Right lobe of liver (tissue), 6 donors: ENCODE results near the gene B4GALT2. TPM values are rescaled to one million over a fixed set of nuclear protein-coding genes. Genes with fewer than 3 reads are reported as not detected.

Experiments
- ATAC-seq, 4 donors: fragments of 200-7000 bp; cut with Tn5 transposase; one replicate each; pipeline ENCODE4 v1.9.1; 2020; ENCODE audit warnings: mild to moderate bottlenecking in 4 of 4, moderate library complexity in 4 of 4
- DNase-seq, 3 donors: peaks; one replicate each; pipeline ENCODE4 v3.0.0-alpha.2; 2020
- H3K27ac ChIP-seq, 3 donors: fragments of 200-600 bp; one replicate each; pipeline ENCODE4 v1.8.0; 2022
- H3K27me3 ChIP-seq, 2 donors: fragments of 200-600 bp; one replicate each; pipeline ENCODE4 v1.8.0; 2022
- H3K36me3 ChIP-seq, 4 donors: fragments of 200-600 bp; sonication (generic) in 1 of 4; one replicate each; pipeline versions ENCODE4 v1.5.1 to v1.8.0; 2017 to 2022; ENCODE audit warnings: control low read depth in 1 of 4
- H3K4me1 ChIP-seq, 4 donors: fragments of 200-600 bp; sonication (generic) in 1 of 4; one replicate each; pipeline versions ENCODE4 v1.5.1 to v1.8.0; 2017 to 2022; ENCODE audit warnings: control low read depth in 1 of 4
- H3K4me3 ChIP-seq, 3 donors: fragments of 200-600 bp; one replicate each; pipeline ENCODE4 v1.8.0; 2022
- H3K9me3 ChIP-seq, 4 donors: fragments of 200-600 bp; sonication (generic) in 1 of 4; one replicate each; pipeline versions ENCODE4 v1.5.1 to v1.8.0; 2017 to 2022; ENCODE audit warnings: control low read depth in 1 of 4
- POLR2A ChIP-seq: fragments of 450-650 bp; IDR thresholded peaks from one replicate; pipeline ENCODE4 v1.6.1; 2017; ENCODE audit warnings: antibody characterized with exemption, mild to moderate bottlenecking
- WGBS: methylation state at CpG from one replicate; pipeline ENCODE4 v1.1.6; 2018; ENCODE audit warnings: low coverage, low lambda C conversion rate; ENCODE audit not compliant: insufficient coverage; ENCODE audit errors: missing lambda C conversion rate; 5-methylcytosine and 5-hydroxymethylcytosine counted together
- intact Hi-C, 2 donors: fragments of 100-400 bp; cut with DNase I; formaldehyde crosslinking; loops; one replicate each; pipeline versions ENCODE4 v1.11.2 to v1.14.1; 2022
- total RNA-seq, 6 experiments: library from RNA; depleted of rRNA in 2 of 6; stranded (reverse); fragments of >200 nt in 2 of 6; fragmentation: NEBNext Ultra II Directional in 3 of 6; extraction: Animal tissue kit (Norgen Biotek cat#: 25700) in 3 of 6; gene quantifications; one replicate each; pipeline versions ENCODE4 v1.1.0 to v1.2.4, GENCODE V29; 2016 to 2023
- TF ChIP-seq, protein P1 (sequence below), 4 donors: fragments of 200-600 bp in 3 of 4; fragments of 450-650 bp in 1 of 4; IDR thresholded peaks; one replicate each; pipeline versions ENCODE4 v1.5.1 to v1.8.0; 2016 to 2022; ENCODE audit warnings: antibody characterized with exemption in 4 of 4, mild to moderate bottlenecking in 2 of 4
- donor health status: DM: no; HTN: yes; CAD: no.
- donor health status: DM: no; HTN: no; CAD: no.
- donor health status: DM: no; HTN: no; CAD: no.
- donor health status: DM: no; HTN: yes; CAD: no.
- donor health status: DM: no; HTN: yes; CAD: no.

Gene B4GALT2
- total RNA-seq, 6 experiments from 2014 or later = 13.4 to 49.5 (median 18.5) TPM

DNA sequence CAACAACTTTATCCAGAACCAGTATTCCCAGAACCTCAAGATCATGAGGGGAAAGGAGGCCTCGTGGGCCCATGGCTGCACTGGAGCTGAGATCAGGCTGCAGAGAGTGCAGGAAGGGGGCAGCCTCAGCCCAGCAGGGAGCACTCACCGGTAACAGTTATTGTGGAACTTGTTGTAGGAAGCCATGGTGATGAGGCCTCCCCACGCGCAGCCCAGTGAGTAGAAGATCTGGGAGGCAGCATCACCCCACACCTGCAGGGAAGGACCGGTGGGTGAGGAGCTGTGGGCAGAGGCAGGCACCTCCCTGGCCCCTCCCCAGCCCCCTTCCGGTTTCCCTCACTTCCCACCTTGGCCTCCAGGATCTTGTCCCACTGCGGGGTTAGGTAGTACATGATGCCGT is 23.2 kb downstream of the B4GALT2 start:
- DNase-seq = no peak
- Histone ChIP-seq H3K27me3 (no peaks in the 10 kb centered on the region), H3K36me3 (no peaks in the 10 kb centered on the region), H3K9me3 (no peaks in the 10 kb centered on the region), H3K4me3 (no peak overlapping the region), H3K27ac (no peak overlapping the region), H3K4me1 (no peaks in the 10 kb centered on the region)
- ATAC-seq = no peak
- intact Hi-C loops = loop anchor here (5.0 kb wide), 1 partner anchor 35 kb away; no protein-coding TSS in a partner anchor
- no peak for TF ChIP-seq POLR2A
- TF ChIP-seq, protein P1, sequence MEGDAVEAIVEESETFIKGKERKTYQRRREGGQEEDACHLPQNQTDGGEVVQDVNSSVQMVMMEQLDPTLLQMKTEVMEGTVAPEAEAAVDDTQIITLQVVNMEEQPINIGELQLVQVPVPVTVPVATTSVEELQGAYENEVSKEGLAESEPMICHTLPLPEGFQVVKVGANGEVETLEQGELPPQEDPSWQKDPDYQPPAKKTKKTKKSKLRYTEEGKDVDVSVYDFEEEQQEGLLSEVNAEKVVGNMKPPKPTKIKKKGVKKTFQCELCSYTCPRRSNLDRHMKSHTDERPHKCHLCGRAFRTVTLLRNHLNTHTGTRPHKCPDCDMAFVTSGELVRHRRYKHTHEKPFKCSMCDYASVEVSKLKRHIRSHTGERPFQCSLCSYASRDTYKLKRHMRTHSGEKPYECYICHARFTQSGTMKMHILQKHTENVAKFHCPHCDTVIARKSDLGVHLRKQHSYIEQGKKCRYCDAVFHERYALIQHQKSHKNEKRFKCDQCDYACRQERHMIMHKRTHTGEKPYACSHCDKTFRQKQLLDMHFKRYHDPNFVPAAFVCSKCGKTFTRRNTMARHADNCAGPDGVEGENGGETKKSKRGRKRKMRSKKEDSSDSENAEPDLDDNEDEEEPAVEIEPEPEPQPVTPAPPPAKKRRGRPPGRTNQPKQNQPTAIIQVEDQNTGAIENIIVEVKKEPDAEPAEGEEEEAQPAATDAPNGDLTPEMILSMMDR (IDR thresholded peaks at IDR 0.05) = no peak
- WGBS = no CpG with 5 or more reads among the region's 8 CpGs

DNA sequence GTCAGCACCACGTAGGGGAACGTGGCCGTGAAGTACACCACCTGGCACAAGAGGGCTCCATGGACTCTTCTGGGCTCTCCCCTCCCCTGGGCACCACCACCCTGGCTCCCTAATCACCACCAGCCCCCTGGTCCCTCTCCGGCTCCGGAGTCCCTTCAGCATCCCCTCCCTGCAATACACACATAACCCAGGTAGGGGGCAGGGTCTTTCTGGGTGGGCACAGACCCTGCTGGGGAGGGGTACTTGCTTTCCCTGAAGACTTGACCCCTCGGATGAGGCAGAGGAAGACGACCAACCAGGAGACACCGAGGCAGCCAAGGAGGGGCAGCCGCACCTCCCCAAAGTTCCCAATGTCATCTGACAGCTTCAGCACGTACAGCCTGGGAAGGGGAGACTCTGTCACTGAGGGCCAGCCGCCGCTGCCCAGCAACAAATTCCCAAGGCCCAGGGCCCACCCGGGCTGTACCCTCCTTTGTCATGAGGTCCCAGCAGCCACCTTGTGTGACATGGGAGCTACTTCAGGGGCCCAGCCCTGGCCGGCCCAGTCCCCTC is 23.7 kb downstream of the B4GALT2 start:
- Histone ChIP-seq H3K9me3 (no peaks in the 10 kb centered on the region), H3K4me1 (no peaks in the 10 kb centered on the region), H3K27me3 (no peaks in the 10 kb centered on the region), H3K36me3 (no peaks in the 10 kb centered on the region), H3K4me3 (no peak overlapping the region), H3K27ac (no peak overlapping the region)
- ATAC-seq (no peak), DNase-seq (no peak)
- TF ChIP-seq, protein P1 (IDR thresholded peaks at IDR 0.05) = no peak
- no peak for TF ChIP-seq POLR2A
- 20% methylated on average over 1 of the region's 14 CpGs for WGBS
- intact Hi-C loops = loop anchor here (5.0 kb wide), 1 partner anchor 35 kb away; no protein-coding TSS in a partner anchor

DNA sequence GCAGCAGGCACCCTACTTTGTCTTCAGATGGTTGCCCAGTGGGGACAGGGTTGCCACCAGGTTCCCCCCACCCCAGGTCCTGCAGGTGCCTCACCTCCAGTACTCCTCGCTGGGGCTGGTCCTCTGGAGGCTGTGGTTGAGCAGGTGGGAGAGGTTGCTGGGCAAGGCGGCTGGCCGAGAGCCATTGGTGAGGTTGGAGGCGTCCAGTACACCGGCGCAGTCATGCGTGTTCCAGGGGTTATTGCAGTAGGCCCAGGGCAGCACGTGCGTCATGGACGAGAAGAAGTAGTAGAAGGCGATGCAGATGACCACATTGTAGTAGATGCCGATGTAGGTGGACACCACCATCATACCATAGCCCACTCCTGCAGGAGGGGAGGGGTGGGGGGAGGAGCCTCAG is 29.2 kb downstream of the B4GALT2 start:
- no peak overlapping the region for H3K4me3 ChIP-seq
- no peaks in the 10 kb centered on the region for H3K36me3 ChIP-seq
- no peak overlapping the region for H3K27ac ChIP-seq
- ATAC-seq = no peak
- no peaks in the 10 kb centered on the region for H3K27me3 ChIP-seq
- DNase-seq = no peak
- no peaks in the 10 kb centered on the region for H3K9me3 ChIP-seq
- intact Hi-C loops = no loop called here
- WGBS = 85% methylated on average over 6 of the region's 12 CpGs
- no peaks in the 10 kb centered on the region for H3K4me1 ChIP-seq
- TF ChIP-seq, protein P1 (IDR thresholded peaks at IDR 0.05) = no peak
- no peak for TF ChIP-seq POLR2A

DNA sequence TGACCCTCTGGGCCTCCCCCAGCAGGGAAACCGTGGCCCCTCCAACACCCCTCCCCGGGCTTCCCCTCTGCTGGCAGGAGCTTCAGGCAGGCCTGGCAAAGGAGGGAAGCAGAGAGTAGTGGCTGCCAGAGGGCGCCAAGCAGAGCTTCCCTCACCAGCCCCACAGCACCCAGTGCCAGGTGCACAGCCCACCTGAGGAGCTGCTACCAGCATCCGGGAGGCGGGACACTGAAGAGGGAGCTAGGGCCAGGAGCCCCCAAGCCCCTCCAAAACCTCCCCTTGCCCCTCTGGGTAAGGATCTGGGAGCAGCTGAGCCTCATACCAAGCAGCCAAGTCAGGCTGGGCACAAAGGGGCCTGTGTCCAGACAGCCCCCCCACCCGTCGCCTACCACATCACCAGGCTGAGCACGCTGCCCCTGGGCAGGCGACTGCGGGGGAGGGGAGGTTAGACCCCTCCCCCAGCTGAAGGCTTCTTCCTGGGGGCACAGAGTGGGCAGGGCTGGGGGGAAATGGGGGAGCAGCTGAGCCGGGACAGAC is 32.0 kb downstream of the B4GALT2 start:
- no peaks in the 10 kb centered on the region for H3K27me3 ChIP-seq
- no peak overlapping the region for H3K27ac ChIP-seq
- no peaks in the 10 kb centered on the region for H3K9me3 ChIP-seq
- DNase-seq (no peak), ATAC-seq (no peak)
- no peak overlapping the region for H3K4me3 ChIP-seq
- intact Hi-C loops = no loop called here
- no peak for TF ChIP-seq POLR2A
- TF ChIP-seq, protein P1 (IDR thresholded peaks at IDR 0.05) = no peak
- H3K36me3 ChIP-seq = no peaks in the 10 kb centered on the region
- no CpG with 5 or more reads among the region's 11 CpGs for WGBS
- H3K4me1 ChIP-seq = no peaks in the 10 kb centered on the region
